Measurements from ENCODE around the gene STN1.

Gene STN1

DNA sequence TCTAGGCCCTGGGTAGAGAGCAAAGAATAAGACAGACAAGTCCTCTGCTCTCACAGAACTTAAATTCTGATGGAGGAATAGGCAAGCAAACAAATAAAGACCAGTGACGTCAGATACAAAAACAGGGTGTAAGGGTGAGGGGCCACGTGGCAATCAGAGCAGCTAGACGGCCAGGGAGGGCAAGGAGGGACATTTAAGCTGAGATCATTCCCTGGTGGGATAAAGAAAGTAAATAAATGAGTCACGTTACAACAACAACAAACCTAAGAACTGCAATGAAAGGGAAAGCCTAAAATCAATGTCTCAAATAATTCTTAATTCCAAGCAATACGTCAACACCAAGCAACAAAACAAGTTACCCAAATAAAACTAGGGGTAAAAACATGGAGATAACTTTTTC is 21.8 kb downstream of the STN1 start:
- no peak for DNase-seq (ENCODE audit: low spot score)

DNA sequence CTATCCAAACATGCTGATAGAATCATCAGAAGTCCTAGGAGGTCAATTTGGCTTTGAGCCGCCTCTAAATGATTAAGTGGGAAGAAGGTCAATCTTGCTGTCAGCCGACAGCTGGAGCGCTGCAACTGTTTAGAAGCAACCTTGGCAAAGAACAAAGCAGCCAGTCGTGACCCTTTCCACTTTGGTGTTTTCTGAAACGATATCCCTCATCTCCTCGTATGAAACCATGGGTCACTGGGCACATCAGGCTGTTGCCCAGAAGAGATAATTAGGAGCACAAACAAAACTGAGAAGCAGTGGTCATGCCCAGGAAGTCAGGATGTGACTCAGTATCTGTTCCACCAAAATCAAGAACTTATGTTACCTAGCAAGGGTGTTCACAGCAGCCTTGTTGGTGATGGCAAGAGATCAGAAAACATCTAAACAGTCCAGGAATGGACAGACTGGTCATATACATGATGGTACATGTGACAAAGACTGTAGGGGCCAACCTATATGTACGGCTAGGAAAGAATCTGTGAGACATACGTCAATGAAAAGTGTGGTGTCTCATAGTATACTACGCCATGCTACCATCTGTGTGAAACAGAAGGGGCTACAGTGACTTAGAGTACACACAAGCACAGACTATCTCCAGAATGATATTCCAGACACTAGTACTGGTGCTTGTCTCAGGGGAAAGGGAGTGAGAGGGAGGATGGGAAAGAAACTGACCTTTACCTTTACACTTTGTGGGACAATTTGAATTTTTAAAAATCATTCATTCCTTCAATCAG is 22.4 kb downstream of the STN1 start:
- TF ChIP-seq CTCF (IDR thresholded peaks at IDR 0.05; ENCODE audit: extremely low read depth, missing control alignments), result no peak
- no peak for DNase-seq (ENCODE audit: low spot score)

More for the DNA sequence above, 21.8 kb downstream of the STN1 start:
- no peak for TF ChIP-seq CTCF (IDR thresholded peaks at IDR 0.05; ENCODE audit: extremely low read depth, missing control alignments)

- DNase-seq (ENCODE audit: low spot score), result no peak
- TF ChIP-seq CTCF (IDR thresholded peaks at IDR 0.05; ENCODE audit: extremely low read depth, missing control alignments), result no peak
These were observed 23.5 kb downstream of the STN1 start for GRCh38 chr10:103894441-103894864.

DNA sequence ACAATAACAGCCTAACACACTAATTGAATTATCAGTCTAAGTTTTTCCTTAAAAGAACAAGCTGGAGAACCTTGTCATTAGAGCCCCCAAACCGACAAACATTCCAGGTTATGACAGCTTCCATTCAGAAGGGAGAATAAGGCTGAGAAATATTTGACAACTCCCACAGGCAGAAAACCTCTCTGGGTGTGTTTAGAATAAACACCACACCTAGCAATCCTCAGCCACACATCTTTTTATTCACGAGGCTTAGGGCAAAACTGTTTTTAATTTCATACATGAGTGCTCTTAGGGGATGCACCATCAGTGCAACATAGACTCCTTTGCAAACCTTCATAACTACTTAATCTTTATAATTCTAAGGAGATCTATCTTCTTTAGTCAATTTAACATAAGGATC is 24.2 kb downstream of the STN1 start:
- TF ChIP-seq CTCF (IDR thresholded peaks at IDR 0.05; ENCODE audit: extremely low read depth, missing control alignments), result no peak

DNA sequence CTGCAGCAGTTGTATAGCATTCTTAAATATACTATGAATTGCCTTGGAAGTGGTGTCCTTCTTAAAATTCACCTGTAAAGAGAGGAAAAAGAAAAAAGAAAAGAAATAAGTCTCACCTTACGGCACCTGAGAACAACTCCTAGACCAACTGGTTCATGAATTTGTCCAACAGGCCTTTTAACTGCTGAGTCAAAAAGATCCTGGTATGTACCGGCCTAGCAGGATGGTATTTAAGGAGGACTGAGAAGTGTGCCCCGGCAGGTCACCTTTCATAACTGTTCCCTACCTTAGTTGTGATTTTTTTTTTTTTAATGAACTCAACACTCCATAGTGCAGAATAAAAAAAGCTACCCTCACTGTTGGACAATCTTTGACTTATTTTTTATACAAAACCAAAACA is 25.8 kb downstream of the STN1 start:
- no peak for TF ChIP-seq CTCF (IDR thresholded peaks at IDR 0.05; ENCODE audit: extremely low read depth, missing control alignments)
- DNase-seq (ENCODE audit: low spot score), result no peak

More for the DNA sequence above, 24.2 kb downstream of the STN1 start:
- DNase-seq (ENCODE audit: low spot score), result no peak

DNA sequence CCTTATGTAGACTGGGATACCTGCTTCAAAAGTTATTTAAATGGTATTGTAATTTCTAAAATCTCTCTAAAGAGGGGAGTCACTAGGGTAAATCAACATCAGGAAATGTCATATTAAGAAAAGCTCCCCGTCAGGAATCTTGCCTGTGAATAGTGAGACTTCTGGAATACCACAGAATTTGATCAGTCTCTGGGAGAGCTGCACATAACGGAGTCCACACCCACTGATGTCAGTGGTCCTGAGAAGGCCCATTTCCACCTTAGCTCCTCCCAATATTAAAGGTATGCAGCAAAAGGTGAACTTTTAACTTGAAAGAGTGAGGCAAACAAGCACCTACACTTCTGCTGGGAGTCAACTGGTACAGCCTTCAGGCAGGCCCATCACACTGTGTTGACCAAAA is 27.3 kb downstream of the STN1 start:
- no peak for DNase-seq (ENCODE audit: low spot score)
- no peak for TF ChIP-seq CTCF (IDR thresholded peaks at IDR 0.05; ENCODE audit: extremely low read depth, missing control alignments)

GRCh38 chr10:103890194-103890658 is 27.8 kb downstream of the STN1 start:
- no peak for DNase-seq (ENCODE audit: low spot score)
- TF ChIP-seq CTCF (IDR thresholded peaks at IDR 0.05; ENCODE audit: extremely low read depth, missing control alignments), result no peak
